ENCODE measurements around the gene LRRC4.

LRRC4 gene

GRCh38 chr7:128030654-128031611, at the start of gene LRRC4:
LRRC4 (minus strand) TSS chr7:128031437; CDS start chr7:128030640, 797 bp downstream.
- H3K4me3 ChIP-seq (ENCODE audit: low read depth, low read length), result peak within 1 kb of the TSS; percentile 54
- TF ChIP-seq CTCF (IDR thresholded peaks at IDR 0.05; ENCODE audit: insufficient read depth, low read length, missing control alignments), result peak; percentile 9
- ChIA-PET CTCF (interaction anchor here (2.7 kb wide), 1 partner anchor 322 kb away, joined by 10 read pairs; no protein-coding TSS in a partner anchor), POLR2A (interaction anchor here (0.9 kb wide), 1 partner anchor 179 kb away, joined by 3 read pairs; no protein-coding TSS in a partner anchor)
- DNase-seq (ENCODE audit: low read depth, low spot score), result no peak

GRCh38 chr7:128080169-128080568, 48.9 kb upstream of the LRRC4 start:
- CTCF ChIA-PET, result interaction anchor here (1.6 kb wide), 1 partner anchor 12 kb away, joined by 4 read pairs; no protein-coding TSS in a partner anchor
- DNase-seq (ENCODE audit: low read depth, low spot score), result no peak
- no peak for TF ChIP-seq CTCF (IDR thresholded peaks at IDR 0.05; ENCODE audit: insufficient read depth, low read length, missing control alignments)
- no peak overlapping the region for H3K4me3 ChIP-seq (ENCODE audit: low read depth, low read length)
- POLR2A ChIA-PET, result interaction anchor here (0.7 kb wide), 1 partner anchor 234 kb away, joined by 3 read pairs; no protein-coding TSS in a partner anchor

- DNase-seq (ENCODE audit: low read depth, low spot score), result no peak
Observed at GRCh38 chr7:128078309-128078708, 47.1 kb upstream of the LRRC4 start.

GRCh38 chr7:128076796-128077271, 45.6 kb upstream of the LRRC4 start:
- no peak for TF ChIP-seq CTCF (IDR thresholded peaks at IDR 0.05; ENCODE audit: insufficient read depth, low read length, missing control alignments)
- H3K4me3 ChIP-seq (ENCODE audit: low read depth, low read length), result no peak overlapping the region
- no peak for DNase-seq (ENCODE audit: low read depth, low spot score)
- ChIA-PET POLR2A (no interaction called here), CTCF (interaction anchor here (0.8 to 2.1 kb wide), 2 partner anchors 14 to 368 kb away, joined by 3 to 5 read pairs; no protein-coding TSS in a partner anchor)

More at GRCh38 chr7:128078309-128078708, 47.1 kb upstream of the LRRC4 start:
- ChIA-PET POLR2A (interaction anchor here (1.1 kb wide), 1 partner anchor 10 kb away, joined by 3 read pairs; no protein-coding TSS in a partner anchor), CTCF (interaction anchor here (1.0 to 2.1 kb wide), 3 partner anchors 17 to 370 kb away, joined by 3 to 5 read pairs (median 3); no protein-coding TSS in a partner anchor)
- no peak overlapping the region for H3K4me3 ChIP-seq (ENCODE audit: low read depth, low read length)
- no peak for TF ChIP-seq CTCF (IDR thresholded peaks at IDR 0.05; ENCODE audit: insufficient read depth, low read length, missing control alignments)

- ChIA-PET CTCF (interaction anchor here (0.8 to 0.9 kb wide), 2 partner anchors 9 to 13 kb away, joined by 3 read pairs; no protein-coding TSS in a partner anchor), POLR2A (no interaction called here)
- TF ChIP-seq CTCF (IDR thresholded peaks at IDR 0.05; ENCODE audit: insufficient read depth, low read length, missing control alignments), result no peak
- DNase-seq (ENCODE audit: low read depth, low spot score), result no peak
- H3K4me3 ChIP-seq (ENCODE audit: low read depth, low read length), result no peak overlapping the region
Observed at GRCh38 chr7:128076196-128076795, 45.1 kb upstream of the LRRC4 start.

Measured in AG04449 (cell line).